GM12872 (cell line): ENCODE measurements around the gene PTGIS.

Source experiments
- CTCF ChIP-seq: IDR thresholded peaks from 3 replicates; pipeline ENCODE4 v1.5.1; 2011; ENCODE audit warnings: low read depth, mild to moderate bottlenecking, low read length, moderate library complexity; ENCODE audit not compliant: insufficient read depth

The PTGIS gene

GRCh38 chr20:49597825-49598395, 30.0 kb upstream of the PTGIS start:
- no peak for TF ChIP-seq CTCF

- no peak for TF ChIP-seq CTCF
These were observed 28.0 kb upstream of the PTGIS start for GRCh38 chr20:49595811-49596561.

GRCh38 chr20:49595346-49595745, 27.4 kb upstream of the PTGIS start:
- TF ChIP-seq CTCF: no peak

- TF ChIP-seq CTCF: no peak
These were observed 27.0 kb upstream of the PTGIS start for GRCh38 chr20:49594931-49595315.

- TF ChIP-seq CTCF: no peak
These were observed 26.4 kb upstream of the PTGIS start for GRCh38 chr20:49594143-49594930.

GRCh38 chr20:49593466-49594142, 25.7 kb upstream of the PTGIS start:
- TF ChIP-seq CTCF: no peak

- no peak for TF ChIP-seq CTCF
These were observed 24.2 kb upstream of the PTGIS start for GRCh38 chr20:49592120-49592519.
